Measurements from ENCODE around the gene NPAS2. TPM values are rescaled to one million over a fixed set of nuclear protein-coding genes. Genes with fewer than 3 reads are reported as not detected.

NPAS2 gene
- polyA plus RNA-seq, 1 donor (not counting 4 experiments of a cell fraction or from before 2014, with no cell fraction given) = 17.7 TPM

GRCh38 chr2:101014264-101014857 lies 194.4 kb downstream of the NPAS2 start:
- dilution Hi-C loops (cut with MboI; ENCODE audit: extremely low pct_ligation_motif_present, low sequenced_read_pairs) = no loop called here

GRCh38 chr2:101017371-101017770 lies 197.4 kb downstream of the NPAS2 start:
- DNase-seq (ENCODE audit: low read depth, low spot score) (no peak), FAIRE-seq (no peak)
- no peak overlapping the region for H3K4me3 ChIP-seq (ENCODE audit: control insufficient read depth in 2 of 3, extremely low read depth in 1 of 3, insufficient read depth in 2 of 3, low read depth in 1 of 3, low read length in 3 of 3)
- H3K36me3 ChIP-seq (ENCODE audit: control insufficient read depth in 2 of 2, extremely low read depth in 1 of 2, insufficient read depth in 2 of 2, low read length in 2 of 2) = peaks cover 1 to 10% of the 10 kb centered on the region in 2 experiments
- no peaks in the 10 kb centered on the region for H3K27me3 ChIP-seq (ENCODE audit: control insufficient read depth, extremely low read depth, insufficient read depth, low read length)
- no peaks in the 10 kb centered on the region for H4K20me1 ChIP-seq (ENCODE audit: control insufficient read depth, extremely low read depth, insufficient read depth, low read length)
- no peak overlapping the region for H3K4me2 ChIP-seq (ENCODE audit: control insufficient read depth, extremely low read depth, insufficient read depth, low read depth, low read length)
- H3K4me1 ChIP-seq (ENCODE audit: control insufficient read depth, extremely low read depth, insufficient read depth, low read length) = no peaks in the 10 kb centered on the region
- H3K9me3 ChIP-seq (ENCODE audit: control insufficient read depth, low read depth, low read length) = no peaks in the 10 kb centered on the region
- dilution Hi-C loops (cut with MboI; ENCODE audit: extremely low pct_ligation_motif_present, low sequenced_read_pairs) = no loop called here
- H2AFZ ChIP-seq (ENCODE audit: control insufficient read depth, low read length) = no peak overlapping the region
- no peaks in the 10 kb centered on the region for H3K79me2 ChIP-seq (ENCODE audit: control insufficient read depth, insufficient read depth, low read length)
- H3K9me1 ChIP-seq (ENCODE audit: control insufficient read depth, extremely low read depth, insufficient read depth, low read length) = no peaks in the 10 kb centered on the region
- no peak overlapping the region for H3K9ac ChIP-seq (ENCODE audit: control insufficient read depth, extremely low read depth, insufficient read depth, low read length)
- TF ChIP-seq EZH2 (IDR thresholded peaks at IDR 0.05; ENCODE audit: low read length) (no peak), CTCF (optimal IDR thresholded peaks at IDR 0.05 in 1 of 3, IDR thresholded peaks at IDR 0.05 in 1 of 3, conservative IDR thresholded peaks at IDR 0.05 in 1 of 3; ENCODE audit: extremely low read depth in 1 of 3, insufficient read depth in 2 of 3, low read length in 3 of 3) (no peak)
- no peak overlapping the region for H3K27ac ChIP-seq (ENCODE audit: control insufficient read depth, insufficient read depth, low read length)

More at GRCh38 chr2:101014264-101014857, 194.4 kb downstream of the NPAS2 start:
- FAIRE-seq (no peak), DNase-seq (ENCODE audit: low read depth, low spot score) (no peak)
- Histone ChIP-seq H3K4me1 (ENCODE audit: control insufficient read depth, extremely low read depth, insufficient read depth, low read length) (no peaks in the 10 kb centered on the region), H3K79me2 (ENCODE audit: control insufficient read depth, insufficient read depth, low read length) (no peaks in the 10 kb centered on the region), H3K9me3 (ENCODE audit: control insufficient read depth, low read depth, low read length) (no peaks in the 10 kb centered on the region), H3K4me2 (ENCODE audit: control insufficient read depth, extremely low read depth, insufficient read depth, low read depth, low read length) (no peak overlapping the region), H3K27ac (ENCODE audit: control insufficient read depth, insufficient read depth, low read length) (no peak overlapping the region), H4K20me1 (ENCODE audit: control insufficient read depth, extremely low read depth, insufficient read depth, low read length) (no peaks in the 10 kb centered on the region), H3K9ac (ENCODE audit: control insufficient read depth, extremely low read depth, insufficient read depth, low read length) (no peak overlapping the region), H3K4me3 (ENCODE audit: control insufficient read depth in 2 of 3, extremely low read depth in 1 of 3, insufficient read depth in 2 of 3, low read depth in 1 of 3, low read length in 3 of 3) (no peak overlapping the region), H3K9me1 (ENCODE audit: control insufficient read depth, extremely low read depth, insufficient read depth, low read length) (no peaks in the 10 kb centered on the region), H2AFZ (ENCODE audit: control insufficient read depth, low read length) (no peak overlapping the region), H3K36me3 (ENCODE audit: control insufficient read depth in 2 of 2, extremely low read depth in 1 of 2, insufficient read depth in 2 of 2, low read length in 2 of 2) (peaks cover 0 to 7% of the 10 kb centered on the region in 2 experiments), H3K27me3 (ENCODE audit: control insufficient read depth, extremely low read depth, insufficient read depth, low read length) (no peaks in the 10 kb centered on the region)
- no peak for TF ChIP-seq CTCF (optimal IDR thresholded peaks at IDR 0.05 in 1 of 3, IDR thresholded peaks at IDR 0.05 in 1 of 3, conservative IDR thresholded peaks at IDR 0.05 in 1 of 3; ENCODE audit: extremely low read depth in 1 of 3, insufficient read depth in 2 of 3, low read length in 3 of 3)
- no peak for TF ChIP-seq EZH2 (IDR thresholded peaks at IDR 0.05; ENCODE audit: low read length)

Measured in keratinocyte (primary cell).